ENCODE measurements around the gene VASH1. TPM values are rescaled to one million over a fixed set of nuclear protein-coding genes. Genes with fewer than 3 reads are reported as not detected.

VASH1 gene
- total RNA-seq, 2 donors from 2014 or later = 4.4 to 6.1 TPM

- ATAC-seq (replicated peaks in 1 of 2) (no peak), DNase-seq (no peak)
- Mint-ChIP-seq H3K4me1 (ENCODE audit: low read depth) (peaks cover 3% of the 10 kb centered on the region), H3K9me3 (no peaks in the 10 kb centered on the region), H3K27ac (no peak overlapping the region), H3K4me3 (no peak overlapping the region), H3K36me3 (ENCODE audit: insufficient read depth in 2 of 2) (peaks cover 5 to 8% of the 10 kb centered on the region in 2 donors), H3K27me3 (ENCODE audit: low read depth) (no peaks in the 10 kb centered on the region)
Measured at GRCh38 chr14:76793324-76793723, 32.1 kb downstream of the VASH1 start.

- Mint-ChIP-seq H3K4me1 (ENCODE audit: low read depth) (peaks cover 3% of the 10 kb centered on the region), H3K27me3 (ENCODE audit: low read depth) (no peaks in the 10 kb centered on the region), H3K27ac (no peak overlapping the region), H3K36me3 (ENCODE audit: insufficient read depth in 2 of 2) (peaks cover 5 to 9% of the 10 kb centered on the region in 2 donors), H3K9me3 (no peaks in the 10 kb centered on the region), H3K4me3 (no peak overlapping the region)
- ATAC-seq (replicated peaks in 1 of 2) (no peak), DNase-seq (no peak)
Measured at GRCh38 chr14:76793956-76794355, 32.7 kb downstream of the VASH1 start.

GRCh38 chr14:76806446-76806845 is 45.2 kb downstream of the VASH1 start:
- peaks cover 5 to 21% of the 10 kb centered on the region in 2 donors for H3K36me3 Mint-ChIP-seq (ENCODE audit: insufficient read depth in 2 of 2)
- peaks cover 38% of the 10 kb centered on the region for H3K4me1 Mint-ChIP-seq (ENCODE audit: low read depth)
- H3K27me3 Mint-ChIP-seq (ENCODE audit: low read depth) = no peaks in the 10 kb centered on the region
- no peaks in the 10 kb centered on the region for H3K9me3 Mint-ChIP-seq
- no peak overlapping the region for H3K4me3 Mint-ChIP-seq
- H3K27ac Mint-ChIP-seq = no peak overlapping the region
- DNase-seq (no peak), ATAC-seq (replicated peaks in 1 of 2) (no peak)

GRCh38 chr14:76808011-76808410 is 46.7 kb downstream of the VASH1 start:
- peaks cover 44% of the 10 kb centered on the region for H3K4me1 Mint-ChIP-seq (ENCODE audit: low read depth)
- no peak overlapping the region for H3K27ac Mint-ChIP-seq
- no peak overlapping the region for H3K4me3 Mint-ChIP-seq
- H3K36me3 Mint-ChIP-seq (ENCODE audit: insufficient read depth in 2 of 2) = peaks cover 2 to 19% of the 10 kb centered on the region in 2 donors
- DNase-seq (no peak), ATAC-seq (replicated peaks in 1 of 2) (no peak)
- no peaks in the 10 kb centered on the region for H3K9me3 Mint-ChIP-seq
- H3K27me3 Mint-ChIP-seq (ENCODE audit: low read depth) = no peaks in the 10 kb centered on the region

- Mint-ChIP-seq H3K36me3 (ENCODE audit: insufficient read depth in 2 of 2) (peaks cover 2 to 10% of the 10 kb centered on the region in 2 donors), H3K27me3 (ENCODE audit: low read depth) (no peaks in the 10 kb centered on the region), H3K27ac (no peak overlapping the region), H3K9me3 (no peaks in the 10 kb centered on the region), H3K4me1 (ENCODE audit: low read depth) (peaks cover 40% of the 10 kb centered on the region), H3K4me3 (no peak overlapping the region)
- DNase-seq (no peak), ATAC-seq (replicated peaks in 1 of 2) (no peak)
Measured at GRCh38 chr14:76808990-76809389, 47.7 kb downstream of the VASH1 start.

GRCh38 chr14:76810525-76810924 is 49.3 kb downstream of the VASH1 start:
- Mint-ChIP-seq H3K9me3 (no peaks in the 10 kb centered on the region), H3K4me3 (peak overlapping the region; percentile 94 to 95), H3K27me3 (ENCODE audit: low read depth) (no peaks in the 10 kb centered on the region), H3K4me1 (ENCODE audit: low read depth) (peaks cover 40% of the 10 kb centered on the region), H3K27ac (no peak overlapping the region), H3K36me3 (ENCODE audit: insufficient read depth in 2 of 2) (peaks cover 2 to 10% of the 10 kb centered on the region in 2 donors)
- ATAC-seq (replicated peaks in 1 of 2) (no peak), DNase-seq (no peak)

- DNase-seq = peak; percentile 11 to 19
- peak overlapping the region; percentile 72 for H3K27ac Mint-ChIP-seq
- no peak for ATAC-seq (replicated peaks in 1 of 2)
Measured at GRCh38 chr14:76810953-76811400, 49.7 kb downstream of the VASH1 start.

GRCh38 chr14:76811561-76811960 is 50.3 kb downstream of the VASH1 start:
- DNase-seq = no peak
- peaks cover 2 to 10% of the 10 kb centered on the region in 2 donors for H3K36me3 Mint-ChIP-seq (ENCODE audit: insufficient read depth in 2 of 2)
- H3K9me3 Mint-ChIP-seq = no peaks in the 10 kb centered on the region
- peak overlapping the region; percentile 52 for H3K27ac Mint-ChIP-seq
- peaks cover 40% of the 10 kb centered on the region for H3K4me1 Mint-ChIP-seq (ENCODE audit: low read depth)
- H3K27me3 Mint-ChIP-seq (ENCODE audit: low read depth) = no peaks in the 10 kb centered on the region
- no peak for ATAC-seq (replicated peaks in 1 of 2)
- H3K4me3 Mint-ChIP-seq = peak overlapping the region; percentile 94 to 95

More at GRCh38 chr14:76810953-76811400, 49.7 kb downstream of the VASH1 start:
- Mint-ChIP-seq H3K4me3 (peak overlapping the region; percentile 94 to 95), H3K27me3 (ENCODE audit: low read depth) (no peaks in the 10 kb centered on the region), H3K36me3 (ENCODE audit: insufficient read depth in 2 of 2) (peaks cover 2 to 10% of the 10 kb centered on the region in 2 donors), H3K4me1 (ENCODE audit: low read depth) (peaks cover 40% of the 10 kb centered on the region), H3K9me3 (no peaks in the 10 kb centered on the region)

- peak in 1 of 2 donors; percentile 1 for ATAC-seq (replicated peaks in 1 of 2)
- Mint-ChIP-seq H3K27me3 (ENCODE audit: low read depth) (no peaks in the 10 kb centered on the region), H3K4me3 (peak overlapping the region; percentile 94 to 95), H3K9me3 (no peaks in the 10 kb centered on the region), H3K36me3 (ENCODE audit: insufficient read depth in 2 of 2) (peaks cover 1 to 10% of the 10 kb centered on the region in 2 donors), H3K4me1 (ENCODE audit: low read depth) (peaks cover 40% of the 10 kb centered on the region), H3K27ac (peak overlapping the region; percentile 52)
- DNase-seq = no peak
Measured at GRCh38 chr14:76812093-76812421, 50.8 kb downstream of the VASH1 start.

- H3K4me3 Mint-ChIP-seq = peak within 1 kb of the TSS; percentile 94 to 95
Measured at GRCh38 chr14:76812422-76813383, 51.4 kb downstream of the VASH1 start, which contains the start of gene ANGEL1. Gene ANGEL1, minus strand, starts transcription at chr14:76812882. Its CDS starts 55 bp downstream, at chr14:76812827.

GRCh38 chr14:76814726-76815645 is 53.7 kb downstream of the VASH1 start:
- peaks cover 0 to 1% of the 10 kb centered on the region in 2 donors for H3K36me3 Mint-ChIP-seq (ENCODE audit: insufficient read depth in 2 of 2)
- ATAC-seq (replicated peaks in 1 of 2) (no peak), DNase-seq (no peak)
- peaks cover 21% of the 10 kb centered on the region for H3K4me1 Mint-ChIP-seq (ENCODE audit: low read depth)
- no peaks in the 10 kb centered on the region for H3K9me3 Mint-ChIP-seq
- no peak overlapping the region for H3K27ac Mint-ChIP-seq
- H3K27me3 Mint-ChIP-seq (ENCODE audit: low read depth) = peaks cover 7% of the 10 kb centered on the region
- no peak overlapping the region for H3K4me3 Mint-ChIP-seq

More at GRCh38 chr14:76812422-76813383, 51.4 kb downstream of the VASH1 start, which contains the start of gene ANGEL1:
- DNase-seq (peak; percentile 97 to 98), ATAC-seq (replicated peaks in 1 of 2) (peak; percentile 94 to 96)
- H3K9me3 Mint-ChIP-seq = no peaks in the 10 kb centered on the region
- no peaks in the 10 kb centered on the region for H3K27me3 Mint-ChIP-seq (ENCODE audit: low read depth)
- H3K4me1 Mint-ChIP-seq (ENCODE audit: low read depth) = peaks cover 40% of the 10 kb centered on the region
- peak within 1 kb of the TSS; percentile 61 for H3K27ac Mint-ChIP-seq
- H3K36me3 Mint-ChIP-seq (ENCODE audit: insufficient read depth in 2 of 2) = peaks cover 0 to 10% of the 10 kb centered on the region in 2 donors

- H3K4me1 Mint-ChIP-seq (ENCODE audit: low read depth) = no peaks in the 10 kb centered on the region
- no peaks in the 10 kb centered on the region for H3K9me3 Mint-ChIP-seq
- no peaks in the 10 kb centered on the region for H3K36me3 Mint-ChIP-seq (ENCODE audit: insufficient read depth in 2 of 2)
- no peak overlapping the region for H3K4me3 Mint-ChIP-seq
- ATAC-seq (replicated peaks in 1 of 2) = no peak
- peaks cover 13% of the 10 kb centered on the region for H3K27me3 Mint-ChIP-seq (ENCODE audit: low read depth)
- DNase-seq = no peak
- H3K27ac Mint-ChIP-seq = no peak overlapping the region
Measured at GRCh38 chr14:76820700-76821099, 59.4 kb downstream of the VASH1 start.
